PC-3 (cell line): ENCODE results near the gene FALEC.

Experiments
- CTCF ChIP-seq: fragments of 300-600 bp; sonication (generic); conservative IDR thresholded peaks from 2 replicates; pipeline ENCODE4 v1.5.1; 2017; ENCODE audit warnings: antibody characterized with exemption, low read depth, mild to moderate bottlenecking, low read length
- EZH2phosphoT487 ChIP-seq: fragments of 300-600 bp; sonication (generic); IDR thresholded peaks from 2 replicates; pipeline ENCODE4 v1.6.1; 2018; ENCODE audit warnings: mild to moderate bottlenecking, antibody characterized with exemption, low read length, borderline replicate concordance

- no peak for TF ChIP-seq CTCF
- no peak for TF ChIP-seq EZH2phosphoT487
These were observed 10.1 kb upstream of the FALEC start for GRCh38 chr1:150505431-150505830.
